Measurements from ENCODE around the gene MAPK14.
"Not testable (repeated sequence)": the region's sequence is repeated elsewhere in the genome, so short reads cannot be mapped to it uniquely, and the experiment has no call there.

Gene MAPK14

DNA sequence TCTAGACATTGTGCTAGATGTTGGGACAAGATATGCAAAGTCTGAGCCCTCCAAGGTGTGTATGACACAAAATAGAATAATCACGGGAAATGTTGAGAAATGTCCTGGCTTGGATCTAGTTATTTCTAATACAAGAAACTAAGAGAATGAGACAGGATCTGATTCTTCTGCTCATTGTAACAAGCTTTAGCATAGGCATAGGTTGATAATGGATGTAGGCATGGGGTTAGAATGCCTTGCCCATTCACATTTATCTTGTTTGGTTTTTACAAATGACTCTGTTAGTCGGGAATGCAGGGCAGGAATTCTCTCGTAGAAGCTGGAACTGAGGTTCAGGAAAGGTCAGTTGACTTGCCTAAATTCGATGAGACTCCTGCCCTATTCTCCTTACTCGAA lies 1.7 kb upstream of the MAPK14 start:
- TF ChIP-seq, protein P1, sequence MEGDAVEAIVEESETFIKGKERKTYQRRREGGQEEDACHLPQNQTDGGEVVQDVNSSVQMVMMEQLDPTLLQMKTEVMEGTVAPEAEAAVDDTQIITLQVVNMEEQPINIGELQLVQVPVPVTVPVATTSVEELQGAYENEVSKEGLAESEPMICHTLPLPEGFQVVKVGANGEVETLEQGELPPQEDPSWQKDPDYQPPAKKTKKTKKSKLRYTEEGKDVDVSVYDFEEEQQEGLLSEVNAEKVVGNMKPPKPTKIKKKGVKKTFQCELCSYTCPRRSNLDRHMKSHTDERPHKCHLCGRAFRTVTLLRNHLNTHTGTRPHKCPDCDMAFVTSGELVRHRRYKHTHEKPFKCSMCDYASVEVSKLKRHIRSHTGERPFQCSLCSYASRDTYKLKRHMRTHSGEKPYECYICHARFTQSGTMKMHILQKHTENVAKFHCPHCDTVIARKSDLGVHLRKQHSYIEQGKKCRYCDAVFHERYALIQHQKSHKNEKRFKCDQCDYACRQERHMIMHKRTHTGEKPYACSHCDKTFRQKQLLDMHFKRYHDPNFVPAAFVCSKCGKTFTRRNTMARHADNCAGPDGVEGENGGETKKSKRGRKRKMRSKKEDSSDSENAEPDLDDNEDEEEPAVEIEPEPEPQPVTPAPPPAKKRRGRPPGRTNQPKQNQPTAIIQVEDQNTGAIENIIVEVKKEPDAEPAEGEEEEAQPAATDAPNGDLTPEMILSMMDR (IDR thresholded peaks at IDR 0.05; ENCODE audit: low read length, missing control alignments) = no peak
- DNase-seq (ENCODE audit: low read depth) = peak; percentile 50
- no peak overlapping the region for H3K4me3 ChIP-seq (replicated peaks; ENCODE audit: low read depth, low read length)

DNA sequence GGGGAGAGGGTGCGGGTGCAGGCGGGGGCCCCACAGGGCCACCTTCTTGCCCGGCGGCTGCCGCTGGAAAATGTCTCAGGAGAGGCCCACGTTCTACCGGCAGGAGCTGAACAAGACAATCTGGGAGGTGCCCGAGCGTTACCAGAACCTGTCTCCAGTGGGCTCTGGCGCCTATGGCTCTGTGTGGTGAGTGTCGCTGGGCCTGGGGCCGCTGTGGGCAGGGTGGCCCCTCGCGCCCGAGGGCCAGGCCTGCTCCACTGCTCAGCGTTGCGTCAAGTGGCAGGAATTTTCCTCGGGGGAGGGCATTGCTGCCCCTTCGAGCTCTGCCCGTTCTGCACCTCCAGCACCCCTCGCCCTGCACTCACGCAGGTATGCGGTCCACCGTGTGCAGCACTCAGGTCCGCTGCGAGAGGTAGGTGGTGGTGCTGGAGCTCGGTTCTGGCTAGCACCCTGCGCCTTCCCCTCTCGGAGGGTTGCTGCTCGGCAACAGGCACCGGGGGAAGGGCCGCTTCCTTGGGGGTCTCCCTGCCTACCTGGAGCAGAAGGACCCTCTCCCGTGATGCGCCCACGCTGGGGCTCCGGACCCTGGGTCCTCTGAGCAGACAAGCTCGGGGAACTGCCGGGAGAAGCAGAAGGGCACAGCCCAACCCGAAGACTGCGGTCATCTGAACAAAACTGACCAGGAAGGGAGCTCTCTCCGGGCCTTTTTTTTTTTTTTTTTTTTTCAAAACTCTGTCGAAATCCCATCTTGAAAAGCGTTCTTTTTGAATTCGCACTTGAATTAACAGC lies 674 bp downstream of the MAPK14 start:
- DNase-seq (ENCODE audit: low read depth) = no peak
- H3K4me3 ChIP-seq (replicated peaks; ENCODE audit: low read depth, low read length) = peak overlapping the region; percentile 93
- TF ChIP-seq, protein P1 (IDR thresholded peaks at IDR 0.05; ENCODE audit: low read length, missing control alignments) = no peak

DNA sequence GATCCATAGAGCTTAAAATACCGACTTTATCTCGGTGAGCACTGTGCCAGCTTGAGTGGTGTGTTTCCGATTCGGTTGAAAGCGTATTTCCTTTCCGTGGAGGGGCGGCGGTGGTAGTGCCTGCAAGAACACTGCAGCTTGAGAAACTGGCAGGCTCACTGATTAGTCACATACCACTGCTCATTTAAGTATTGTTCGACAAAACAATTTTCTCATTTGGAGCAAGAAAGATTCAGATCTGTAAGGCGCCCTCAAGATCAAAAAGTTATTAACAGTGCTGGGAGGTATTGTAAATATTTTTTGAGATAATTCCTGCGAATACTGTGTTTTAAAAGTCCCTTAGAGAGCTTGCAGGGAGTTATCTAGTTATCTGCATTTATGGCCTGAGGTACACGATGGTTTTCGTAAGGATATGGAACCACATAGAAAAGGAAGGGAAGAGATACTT lies 1.3 kb downstream of the MAPK14 start:
- peak overlapping the region; percentile 93 for H3K4me3 ChIP-seq (replicated peaks; ENCODE audit: low read depth, low read length)
- peak; percentile 88 for DNase-seq (ENCODE audit: low read depth)
- TF ChIP-seq, protein P1 (IDR thresholded peaks at IDR 0.05; ENCODE audit: low read length, missing control alignments) = no peak

DNA sequence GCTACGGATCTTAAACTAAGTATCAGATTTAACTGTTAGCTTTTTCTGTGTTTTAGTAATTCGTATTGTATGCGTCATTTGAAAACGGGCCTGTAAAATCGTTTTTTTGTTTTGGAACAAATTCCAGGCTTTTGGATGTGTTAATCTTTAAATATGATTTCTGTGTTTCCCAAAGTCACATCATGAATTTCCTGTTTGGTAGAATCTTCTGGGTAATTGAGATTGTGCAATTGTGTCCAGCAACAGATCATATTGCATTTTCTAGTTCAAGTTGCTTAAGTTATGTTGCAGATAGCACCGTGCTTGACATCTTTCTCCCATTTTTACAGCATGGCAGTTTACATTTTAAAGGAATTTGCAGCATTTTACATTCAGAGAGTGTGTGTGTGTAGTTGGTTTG lies 1.9 kb downstream of the MAPK14 start:
- peak overlapping the region; percentile 93 for H3K4me3 ChIP-seq (replicated peaks; ENCODE audit: low read depth, low read length)
- DNase-seq (ENCODE audit: low read depth) = peak; percentile 93
- TF ChIP-seq, protein P1 (IDR thresholded peaks at IDR 0.05; ENCODE audit: low read length, missing control alignments) = no peak

DNA sequence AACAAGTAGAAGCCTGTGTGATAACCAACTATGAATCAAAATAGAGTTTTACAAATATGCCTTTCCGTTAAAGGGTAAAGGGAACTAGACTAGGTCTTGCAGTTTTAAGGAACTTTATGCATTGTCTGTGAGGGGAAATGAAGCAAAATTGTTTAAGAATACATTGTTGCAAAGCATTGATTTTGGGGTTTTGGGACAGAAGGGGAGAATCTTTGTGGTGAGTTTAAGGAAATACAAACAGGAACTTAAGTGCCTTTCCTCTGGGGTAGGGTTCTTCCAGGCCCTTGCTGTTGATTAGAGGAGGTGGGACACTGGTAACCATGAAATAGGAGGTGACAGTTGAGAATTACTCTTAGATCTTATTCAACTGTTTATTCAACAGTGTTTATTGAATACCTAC lies 4.7 kb downstream of the MAPK14 start:
- no peak for DNase-seq (ENCODE audit: low read depth)
- TF ChIP-seq, protein P1 (IDR thresholded peaks at IDR 0.05; ENCODE audit: low read length, missing control alignments) = no peak
- H3K4me3 ChIP-seq (replicated peaks; ENCODE audit: low read depth, low read length) = no peak overlapping the region

DNA sequence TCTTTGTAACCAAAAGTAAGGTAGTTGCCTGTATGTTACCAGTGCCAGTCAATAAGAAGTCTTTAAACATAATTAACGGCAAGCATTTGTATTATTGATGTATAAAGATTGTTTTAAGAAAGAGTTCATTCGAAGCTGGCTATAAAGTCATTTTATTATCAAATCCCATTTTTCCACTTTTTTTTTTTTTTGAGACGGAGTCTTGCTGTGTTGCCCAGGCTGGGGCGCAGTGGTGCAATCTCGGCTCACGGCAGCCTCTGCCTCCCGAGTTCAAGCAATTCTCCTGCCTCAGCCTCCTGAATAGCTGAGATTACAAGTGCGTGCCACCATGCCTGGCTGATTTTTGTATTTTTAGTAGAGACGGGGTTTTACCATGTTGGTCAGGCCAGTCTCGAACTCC lies 5.5 kb downstream of the MAPK14 start:
- not testable (repeated sequence) for DNase-seq (ENCODE audit: low read depth); H3K4me3 ChIP-seq (replicated peaks; ENCODE audit: low read depth, low read length)

DNA sequence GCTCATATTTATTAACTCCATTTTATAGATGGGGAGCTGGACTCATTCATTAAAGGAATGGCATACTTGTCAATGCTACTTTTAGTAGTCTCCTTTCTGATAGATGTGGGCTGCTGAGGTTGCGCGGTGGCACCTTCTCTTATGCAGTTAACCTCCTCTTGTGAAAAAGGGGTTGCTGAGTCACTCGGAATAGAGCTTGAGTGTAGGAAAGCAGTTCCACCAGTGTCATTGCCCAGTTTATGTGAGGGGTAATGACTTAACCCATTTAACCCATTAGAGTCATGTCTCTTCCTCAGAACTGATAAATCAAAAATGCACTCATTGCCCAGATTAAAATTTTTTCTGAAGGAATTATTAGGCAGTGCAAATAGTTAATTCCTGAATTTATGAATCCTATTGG lies 6.3 kb downstream of the MAPK14 start:
- no peak for DNase-seq (ENCODE audit: low read depth)
- TF ChIP-seq, protein P1 (IDR thresholded peaks at IDR 0.05; ENCODE audit: low read length, missing control alignments) = no peak
- no peak overlapping the region for H3K4me3 ChIP-seq (replicated peaks; ENCODE audit: low read depth, low read length)

Data from fibroblast of pulmonary artery (primary cell).